ENCODE data around the gene NPC1.
"Not testable (repeated sequence)": the region's sequence is repeated elsewhere in the genome, so short reads cannot be mapped to it uniquely, and the experiment has no call there.

Gene NPC1

GRCh38 chr18:23608211-23608610 is 21.9 kb upstream of the NPC1 start:
- no peak for DNase-seq

GRCh38 chr18:23605941-23606340 is 19.6 kb upstream of the NPC1 start:
- no peak for DNase-seq

- DNase-seq, result no peak
Measured at GRCh38 chr18:23599809-23600208, 13.5 kb upstream of the NPC1 start.

- no peak for DNase-seq
Measured at GRCh38 chr18:23596183-23596582, 9.9 kb upstream of the NPC1 start.

GRCh38 chr18:23595591-23595990 is 9.3 kb upstream of the NPC1 start:
- no peak for DNase-seq

- DNase-seq, result no peak
Measured at GRCh38 chr18:23593720-23594119, 7.4 kb upstream of the NPC1 start.

- no peak for DNase-seq
Measured at GRCh38 chr18:23592911-23593310, 6.6 kb upstream of the NPC1 start.

- no peak for DNase-seq
Measured at GRCh38 chr18:23591011-23591410, 4.7 kb upstream of the NPC1 start.

GRCh38 chr18:23588836-23589560 is 2.7 kb upstream of the NPC1 start:
- DNase-seq, result no peak

- DNase-seq, result no peak
Measured at GRCh38 chr18:23587220-23587642, 925 bp upstream of the NPC1 start.

- DNase-seq, result no peak
Measured at GRCh38 chr18:23585897-23586248, 433 bp downstream of the NPC1 start.

GRCh38 chr18:23585007-23585871 is 1.1 kb downstream of the NPC1 start:
- DNase-seq, result no peak

- DNase-seq, result no peak
Measured at GRCh38 chr18:23584019-23584983, 2.0 kb downstream of the NPC1 start.

GRCh38 chr18:23583071-23583865 is 3.0 kb downstream of the NPC1 start:
- no peak for DNase-seq

GRCh38 chr18:23580677-23581367 is 5.5 kb downstream of the NPC1 start:
- no peak for DNase-seq

- no peak for DNase-seq
Measured at GRCh38 chr18:23578891-23579653, 7.2 kb downstream of the NPC1 start.

- DNase-seq, result no peak
Measured at GRCh38 chr18:23578067-23578701, 8.1 kb downstream of the NPC1 start.

GRCh38 chr18:23577521-23577920 is 8.8 kb downstream of the NPC1 start:
- not testable (repeated sequence) for DNase-seq

GRCh38 chr18:23575309-23575651 is 11.0 kb downstream of the NPC1 start:
- no peak for DNase-seq

GRCh38 chr18:23574611-23575308 is 11.5 kb downstream of the NPC1 start:
- no peak for DNase-seq
